GM21786 (cell line): ENCODE measurements around the gene CACNG3.
"Not testable (repeated sequence)": the region's sequence is repeated elsewhere in the genome, so short reads cannot be mapped to it uniquely, and the experiment has no call there.

Experiments
- ATAC-seq: cut with Tn5 transposase; IDR thresholded peaks from one replicate; pipeline ENCODE4 v1.9.1; 2021; ENCODE audit not compliant: unreplicated experiment

Gene CACNG3

DNA sequence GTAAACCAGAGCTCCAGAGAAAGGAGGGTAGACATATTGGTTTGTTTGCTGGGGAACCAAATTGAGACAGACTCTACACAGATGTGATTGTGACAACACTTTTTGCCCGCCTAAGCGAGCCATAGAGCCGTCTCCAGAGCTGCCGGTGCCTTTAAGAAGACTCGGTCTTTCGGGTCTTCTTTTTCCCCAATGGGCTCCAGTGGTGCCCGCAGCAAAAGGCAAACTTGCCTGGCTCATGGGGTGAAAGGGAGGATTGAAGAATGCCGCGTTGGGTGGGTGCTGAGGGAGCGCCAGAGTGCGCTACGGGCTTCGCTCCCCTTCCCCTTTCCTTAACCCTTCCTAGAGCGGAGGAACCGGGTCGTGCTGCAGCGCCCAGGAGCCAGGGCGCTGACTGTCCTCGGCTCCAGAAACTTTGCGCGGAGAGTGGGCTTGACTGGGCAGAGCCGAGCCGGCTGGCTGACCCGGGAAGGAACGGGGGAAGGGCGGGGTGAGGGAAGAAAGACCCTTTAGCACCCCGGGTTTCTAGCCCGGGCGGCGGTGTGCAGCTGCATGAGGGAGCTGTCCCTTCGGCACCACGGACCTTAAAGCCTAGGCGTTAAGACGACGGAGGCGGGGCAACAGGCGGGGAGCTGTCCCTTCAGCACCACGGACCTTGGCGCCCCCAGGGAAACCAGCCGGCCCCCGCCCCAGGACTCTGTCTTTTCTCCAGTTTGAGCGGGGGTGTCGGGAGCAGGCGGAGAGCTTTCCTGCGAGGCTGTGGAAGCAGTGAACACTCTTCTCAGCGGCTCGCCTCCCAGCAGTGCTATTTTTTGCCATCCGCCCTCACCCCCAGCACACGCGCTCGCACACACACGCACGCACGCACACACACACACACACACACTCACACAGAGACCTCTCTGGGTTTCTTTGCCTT lies at the start of gene CACNG3:
TSS of gene CACNG3 (plus strand) at position 880 of the 916 bp plus-strand sequence. CDS start 420 bp downstream, outside the sequence.
- no peak for ATAC-seq

DNA sequence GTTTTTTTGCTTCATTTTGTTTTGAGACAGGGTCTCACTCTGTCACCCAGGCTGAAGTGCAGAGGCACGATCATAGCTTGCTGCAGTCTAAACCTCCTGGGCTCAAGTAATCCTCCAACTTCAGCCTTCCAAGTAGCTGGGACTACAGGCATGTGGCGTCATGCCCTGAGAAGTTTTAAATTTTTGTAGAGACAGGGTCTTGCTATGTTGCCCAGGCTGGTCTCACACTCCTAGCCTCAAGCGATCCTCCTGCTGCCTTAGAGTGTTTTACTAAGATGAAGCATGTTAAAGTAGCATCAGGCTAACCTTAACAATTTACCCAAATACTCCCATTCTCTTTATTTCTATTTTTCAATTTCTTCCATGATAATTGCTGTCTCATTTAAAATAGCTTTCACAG lies 49.2 kb upstream of the CACNG3 start:
- no peak for ATAC-seq

DNA sequence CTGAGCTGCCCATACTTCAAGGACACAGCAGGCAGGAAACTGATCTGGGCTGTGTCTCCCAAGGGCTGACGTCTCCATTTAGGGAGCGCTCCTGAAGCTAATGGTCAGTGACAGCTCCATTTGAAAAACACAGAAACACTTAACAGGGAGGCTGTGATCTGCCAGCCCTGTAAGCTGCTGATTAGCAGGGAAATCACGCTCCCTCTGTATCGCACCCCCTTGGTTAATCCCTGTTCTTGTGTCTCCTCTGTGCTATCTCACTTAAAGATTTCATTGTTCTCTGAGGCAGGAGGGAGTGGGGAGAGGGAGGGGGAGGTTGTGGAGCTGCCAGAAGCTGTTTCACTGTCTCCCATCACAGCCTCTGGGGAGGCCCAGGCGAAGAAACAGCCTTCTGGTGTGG lies 47.4 kb upstream of the CACNG3 start:
- no peak for ATAC-seq

DNA sequence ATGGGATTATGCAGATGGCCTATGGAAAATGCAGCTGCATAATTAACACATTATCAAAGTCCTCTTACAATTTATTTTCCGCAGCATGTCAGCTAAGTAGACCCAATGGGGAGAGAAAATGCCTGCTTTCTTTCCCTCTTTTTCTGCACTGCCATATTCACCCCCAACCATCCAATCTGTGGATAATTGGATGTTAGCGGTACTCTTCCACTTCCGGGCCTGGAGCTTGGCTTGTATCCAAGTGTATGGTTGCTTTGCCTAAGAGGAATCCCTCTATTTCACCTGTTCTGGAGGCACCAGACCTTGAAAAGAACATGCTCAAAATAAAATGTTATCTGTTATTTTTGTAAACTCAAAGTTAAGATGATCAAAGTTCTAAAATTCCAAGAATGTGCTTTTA lies 41.1 kb upstream of the CACNG3 start:
- ATAC-seq: no peak

- no peak for ATAC-seq
Measured at GRCh38 chr16:24216961-24217360, 39.2 kb upstream of the CACNG3 start.

DNA sequence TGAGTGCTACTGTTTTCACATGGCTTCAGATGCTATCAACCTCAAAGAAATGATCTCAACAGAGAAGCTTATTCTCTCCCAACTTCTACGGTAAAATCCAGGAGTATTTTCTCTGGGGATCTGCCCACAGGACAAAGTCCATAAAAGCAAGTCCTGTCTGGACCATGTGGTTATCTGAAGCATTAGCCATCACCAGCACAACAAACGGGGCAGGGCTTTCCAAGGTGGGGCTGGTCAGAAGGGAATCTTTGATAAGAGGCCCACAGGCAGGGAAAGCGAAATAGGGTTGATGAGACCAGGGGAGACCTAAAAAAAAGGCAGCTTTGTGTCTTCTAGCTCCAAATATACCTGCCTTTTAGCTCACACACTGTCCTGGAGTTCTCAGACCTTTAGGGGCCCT lies 38.7 kb upstream of the CACNG3 start:
- no peak for ATAC-seq

DNA sequence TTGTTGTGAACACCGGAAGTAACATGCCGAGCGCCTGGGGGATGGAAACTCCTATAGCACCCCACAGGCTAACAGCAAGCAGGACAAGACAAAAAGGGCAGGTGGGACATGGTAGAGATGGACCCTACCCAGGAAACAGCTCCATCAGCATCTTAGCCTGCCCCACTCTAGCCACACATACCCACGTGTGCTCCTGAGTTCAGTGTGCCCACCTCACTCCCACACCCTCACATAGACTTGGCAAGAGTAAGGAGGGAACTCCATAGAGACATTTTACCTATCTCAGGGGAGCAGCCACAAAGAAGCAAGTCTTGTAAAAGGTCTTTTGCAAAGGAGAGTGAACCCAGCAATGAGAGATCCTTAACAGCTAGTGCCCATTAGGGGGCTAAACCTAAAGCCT lies 37.8 kb upstream of the CACNG3 start:
- ATAC-seq: no peak

DNA sequence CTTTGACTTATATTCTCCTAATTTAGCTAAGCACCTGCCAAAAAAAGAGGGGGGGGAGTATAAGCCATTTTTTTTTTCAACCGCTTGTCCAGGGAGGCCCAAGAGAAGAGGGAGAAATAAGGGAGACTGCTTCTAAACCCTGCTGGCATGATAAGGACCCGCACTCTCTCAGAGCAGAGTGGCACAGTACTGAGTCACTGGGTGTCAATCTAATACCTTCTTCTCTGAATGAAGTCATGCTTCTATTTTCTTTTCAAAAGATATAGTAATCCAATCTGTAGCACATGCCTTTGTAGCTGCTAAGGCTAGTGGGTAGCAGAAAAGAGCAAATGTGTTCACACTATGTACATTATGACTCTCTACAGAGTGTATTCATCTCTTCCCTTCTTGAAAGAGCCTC lies 34.9 kb upstream of the CACNG3 start:
- ATAC-seq: no peak

- ATAC-seq: no peak
Measured at GRCh38 chr16:24228514-24228913, 27.6 kb upstream of the CACNG3 start.

- no peak for ATAC-seq
Measured at GRCh38 chr16:24232936-24233335, 23.2 kb upstream of the CACNG3 start.

DNA sequence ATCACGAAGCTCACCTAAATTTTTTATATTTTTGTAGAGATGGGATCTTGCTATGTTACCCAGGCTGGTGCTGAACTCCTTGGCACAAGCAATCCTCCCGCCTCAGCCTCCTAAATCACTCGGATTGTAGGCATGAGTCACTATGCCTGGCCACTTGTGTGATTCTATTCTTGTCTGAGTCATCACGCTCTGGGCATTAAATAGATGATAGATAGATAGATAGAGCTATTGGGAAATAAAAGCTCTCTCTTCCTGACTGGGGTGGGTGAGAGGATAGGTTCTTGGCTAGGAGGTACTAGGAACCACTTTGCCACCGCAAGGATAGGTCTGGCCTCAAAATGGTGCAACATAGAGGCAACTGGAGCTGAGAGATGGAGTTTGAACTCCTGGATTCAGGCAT lies 21.4 kb upstream of the CACNG3 start:
- ATAC-seq: no peak

DNA sequence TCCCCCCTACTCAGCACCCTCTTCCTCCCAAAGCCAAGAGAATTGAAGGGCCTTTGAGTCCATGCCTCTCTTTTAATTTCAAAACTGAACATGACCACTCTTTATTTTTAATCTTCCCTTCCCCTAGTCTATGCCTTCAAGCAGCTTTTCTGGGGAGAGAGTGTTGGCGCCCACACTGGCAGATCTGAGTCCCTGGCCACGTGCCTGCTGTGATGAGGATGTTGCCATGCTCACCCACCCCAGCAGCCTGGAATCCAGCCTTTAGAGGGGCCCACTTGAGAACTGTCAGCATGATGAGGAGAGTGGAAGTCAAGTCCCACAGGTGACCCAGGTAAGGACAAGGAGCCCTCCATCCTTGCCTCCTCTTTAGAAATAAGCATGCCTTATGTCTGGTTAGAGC lies 20.3 kb upstream of the CACNG3 start:
- no peak for ATAC-seq

- ATAC-seq: not testable (repeated sequence)
Measured at GRCh38 chr16:24238846-24239245, 17.3 kb upstream of the CACNG3 start.

- no peak for ATAC-seq
Measured at GRCh38 chr16:24246911-24247607, 9.1 kb upstream of the CACNG3 start.

GRCh38 chr16:24253192-24253591 lies 2.9 kb upstream of the CACNG3 start:
- ATAC-seq: no peak

DNA sequence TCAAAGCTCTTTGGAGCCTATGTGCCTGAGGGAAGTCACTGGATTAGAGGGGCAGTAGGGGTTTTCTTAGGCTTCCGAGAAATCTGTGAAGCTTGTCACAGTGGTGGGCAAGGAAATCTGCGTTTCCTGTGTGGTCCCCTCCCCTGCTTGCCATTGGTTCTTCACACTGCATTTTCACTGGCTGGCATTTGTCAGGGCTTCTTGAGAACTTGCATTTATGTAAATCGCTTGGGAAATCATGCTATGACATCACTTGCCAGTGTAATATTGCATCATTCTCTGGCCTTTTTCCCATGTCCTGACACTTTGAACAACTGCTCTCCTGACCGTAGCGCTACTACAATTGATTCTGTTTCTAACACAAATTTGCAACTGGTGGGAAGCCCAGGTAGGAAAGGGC lies 1.8 kb downstream of the CACNG3 start:
- no peak for ATAC-seq

DNA sequence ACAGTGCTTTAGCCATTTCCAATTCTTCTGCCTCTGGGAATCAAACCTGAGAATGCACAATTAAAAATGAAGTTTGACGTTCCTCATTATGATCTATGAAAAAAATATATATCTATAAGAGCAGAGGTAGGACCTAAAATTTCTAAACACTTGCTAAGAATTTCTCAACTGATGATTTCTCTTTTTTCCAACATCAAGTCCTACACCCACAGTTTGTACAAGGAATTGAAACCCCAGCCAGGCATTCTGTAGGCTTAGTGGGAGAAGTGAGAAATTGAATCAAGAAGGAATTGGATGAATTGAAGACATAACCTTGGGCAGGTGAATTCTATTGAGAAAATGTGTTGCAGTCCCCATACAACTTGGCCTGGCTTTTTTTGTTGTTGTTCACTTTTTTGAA lies 2.7 kb downstream of the CACNG3 start:
- ATAC-seq: no peak

GRCh38 chr16:24262816-24263215 lies 6.7 kb downstream of the CACNG3 start:
- ATAC-seq: no peak

GRCh38 chr16:24270721-24271442 lies 14.7 kb downstream of the CACNG3 start:
- ATAC-seq: no peak

DNA sequence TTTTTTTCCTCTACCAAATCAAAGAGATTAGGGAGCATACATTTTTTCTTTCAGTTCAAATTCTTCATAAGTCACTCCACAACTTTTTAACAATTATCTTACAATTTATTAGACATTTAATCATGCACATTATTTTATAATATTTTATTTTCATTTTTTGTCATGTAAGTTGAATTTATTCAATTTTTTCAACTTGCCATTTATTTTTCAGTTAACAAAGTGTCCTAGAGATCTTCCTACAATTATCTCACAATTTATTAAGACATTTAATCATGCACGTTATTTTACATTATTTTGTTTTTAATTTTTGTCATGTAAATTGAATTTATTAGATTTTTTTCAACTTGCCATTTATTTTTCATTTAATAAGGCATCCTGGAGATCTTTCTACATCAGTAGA lies 16.2 kb downstream of the CACNG3 start:
- ATAC-seq: no peak

DNA sequence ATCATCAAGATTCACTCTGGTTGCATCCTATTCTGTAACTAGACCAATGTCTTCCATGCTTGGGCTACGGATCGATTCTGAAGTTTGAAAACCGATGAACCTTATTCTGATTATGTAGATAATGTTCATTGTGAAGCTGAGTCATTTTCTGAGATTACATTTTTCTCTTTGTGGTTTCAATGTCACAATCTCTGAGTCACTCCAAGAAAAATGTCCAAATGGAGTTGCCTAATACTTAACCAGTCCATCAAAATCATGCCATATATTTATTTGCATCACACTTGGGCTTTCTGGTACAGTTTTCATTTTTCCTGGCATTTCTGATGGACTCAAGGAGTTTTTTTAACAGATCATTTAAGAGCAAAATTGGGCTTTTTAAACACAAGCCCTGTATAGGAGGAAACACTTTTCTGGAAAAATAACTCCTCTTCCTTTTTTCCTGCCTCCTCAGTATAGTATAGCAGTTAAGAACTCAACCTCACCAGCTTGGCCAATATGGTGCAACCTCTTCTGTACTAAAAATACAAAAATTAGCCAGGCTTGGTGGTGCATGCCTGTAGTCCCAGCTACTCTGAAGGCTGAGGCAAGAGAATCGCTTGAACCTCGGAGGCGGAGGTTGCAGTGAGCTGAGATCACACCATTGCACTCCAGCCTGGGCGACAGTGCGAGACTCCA lies 17.5 kb downstream of the CACNG3 start:
- ATAC-seq: no peak
